Mucosa of descending colon (tissue), 3 donors: Measurements from ENCODE around the gene POMGNT2. TPM values are rescaled to one million over a fixed set of nuclear protein-coding genes. Genes with fewer than 3 reads are reported as not detected.
"Not testable (repeated sequence)": the region's sequence is repeated elsewhere in the genome, so short reads cannot be mapped to it uniquely, and the experiment has no call there.

Experiments
- ATAC-seq: fragments of 200-7000 bp; cut with Tn5 transposase; one replicate; pipeline ENCODE4 v1.9.1; 2020; ENCODE audit warnings: mild to moderate bottlenecking, moderate library complexity
- DNase-seq, 3 donors: peaks; one replicate each; pipeline ENCODE4 v3.0.0-alpha.2; 2020
- H3K36me3 ChIP-seq: fragments of 200-600 bp; one replicate; pipeline ENCODE4 v1.8.0; 2021; ENCODE audit warnings: low read depth, mild to moderate bottlenecking
- H3K4me1 ChIP-seq: fragments of 200-600 bp; one replicate; pipeline ENCODE4 v1.8.0; 2021; ENCODE audit warnings: low read depth, mild to moderate bottlenecking
- H3K4me3 ChIP-seq: fragments of 200-600 bp; one replicate; pipeline ENCODE4 v1.8.0; 2021; ENCODE audit warnings: mild to moderate bottlenecking
- H3K9me3 ChIP-seq: fragments of 200-600 bp; one replicate; pipeline ENCODE4 v1.8.0; 2021; ENCODE audit warnings: mild to moderate bottlenecking
- CTCF ChIP-seq: fragments of 200-600 bp; IDR thresholded peaks from one replicate; pipeline ENCODE4 v1.8.0; 2022; ENCODE audit warnings: antibody characterized with exemption, mild to moderate bottlenecking
- intact Hi-C, 2 donors: fragments of 100-400 bp; cut with DNase I in 1 of 2; cut with micrococcal nuclease in 1 of 2; formaldehyde crosslinking; loops; one replicate each; pipeline versions ENCODE4 v1.11.0 to v1.11.1; 2022; cut with DNase I, micrococcal nuclease
- total RNA-seq, 3 donors: library from RNA; stranded (reverse); fragmentation: NEBNext Ultra II Directional in 2 of 3; extraction: Animal tissue kit (Norgen Biotek cat#: 25700) in 2 of 3; gene quantifications; one replicate each; pipeline versions ENCODE4 v1.2.1 to v1.2.4, GENCODE V29; 2021 to 2023
- donor health status: DM: no; HTN: no; CAD: no; lungs with moderate emphysema.
- donor health status: DM: no; HTN: no; CAD: no.
- donor health status: DM: no; HTN: yes; CAD: no.

The POMGNT2 gene
- total RNA-seq, 3 donors from 2014 or later = 2.8 to 12.6 (median 4.9) TPM

GRCh38 chr3:43074482-43074881 lies 31.4 kb downstream of the POMGNT2 start:
- no peak overlapping the region for H3K4me3 ChIP-seq
- DNase-seq = no peak
- intact Hi-C loops = no loop called here
- H3K9me3 ChIP-seq = no peaks in the 10 kb centered on the region
- H3K36me3 ChIP-seq = no peaks in the 10 kb centered on the region
- ATAC-seq = no peak
- H3K4me1 ChIP-seq = no peaks in the 10 kb centered on the region
- no peak for TF ChIP-seq CTCF

- H3K4me3 ChIP-seq = no peak overlapping the region
- intact Hi-C loops = no loop called here
- no peak for ATAC-seq
- H3K4me1 ChIP-seq = no peaks in the 10 kb centered on the region
- H3K9me3 ChIP-seq = no peaks in the 10 kb centered on the region
- no peak for TF ChIP-seq CTCF
- no peak for DNase-seq
- no peaks in the 10 kb centered on the region for H3K36me3 ChIP-seq
These were observed 32.1 kb downstream of the POMGNT2 start for GRCh38 chr3:43073836-43074220.

GRCh38 chr3:43073116-43073835 lies 32.6 kb downstream of the POMGNT2 start:
- Histone ChIP-seq H3K36me3 (no peaks in the 10 kb centered on the region), H3K4me1 (no peaks in the 10 kb centered on the region), H3K4me3 (no peak overlapping the region), H3K9me3 (no peaks in the 10 kb centered on the region)
- intact Hi-C loops = no loop called here
- DNase-seq (no peak), ATAC-seq (no peak)
- TF ChIP-seq CTCF = no peak

- no peak for ATAC-seq
- DNase-seq = no peak
These were observed 33.5 kb downstream of the POMGNT2 start for GRCh38 chr3:43072361-43072760.

GRCh38 chr3:43071313-43071893 lies 34.5 kb downstream of the POMGNT2 start:
- ATAC-seq = no peak
- Histone ChIP-seq H3K9me3 (no peaks in the 10 kb centered on the region), H3K36me3 (no peaks in the 10 kb centered on the region), H3K4me3 (no peak overlapping the region), H3K4me1 (no peaks in the 10 kb centered on the region)
- intact Hi-C loops = no loop called here
- TF ChIP-seq CTCF = peak; percentile 9
- DNase-seq = peak in 1 of 3 donors; percentile 6

More at GRCh38 chr3:43072361-43072760, 33.5 kb downstream of the POMGNT2 start:
- intact Hi-C loops = no loop called here
- no peak for TF ChIP-seq CTCF
- Histone ChIP-seq H3K4me1 (no peaks in the 10 kb centered on the region), H3K4me3 (no peak overlapping the region), H3K9me3 (no peaks in the 10 kb centered on the region), H3K36me3 (no peaks in the 10 kb centered on the region)

- H3K36me3 ChIP-seq, DNase-seq, intact Hi-C loops, H3K9me3 ChIP-seq, ATAC-seq, H3K4me3 ChIP-seq, H3K4me1 ChIP-seq: not testable (repeated sequence)
These were observed 35.2 kb downstream of the POMGNT2 start for GRCh38 chr3:43070670-43071069.
